ENCODE data around the gene TIMMDC1. TPM values are rescaled to one million over a fixed set of nuclear protein-coding genes. Genes with fewer than 3 reads are reported as not detected.

Gene TIMMDC1
- total and polyA plus RNA-seq, 10 of the 15 experiments (the other 5 are each of a cell fraction or from before 2014, with no cell fraction given), result 55.9 to 146 (median 72.1) TPM

DNA sequence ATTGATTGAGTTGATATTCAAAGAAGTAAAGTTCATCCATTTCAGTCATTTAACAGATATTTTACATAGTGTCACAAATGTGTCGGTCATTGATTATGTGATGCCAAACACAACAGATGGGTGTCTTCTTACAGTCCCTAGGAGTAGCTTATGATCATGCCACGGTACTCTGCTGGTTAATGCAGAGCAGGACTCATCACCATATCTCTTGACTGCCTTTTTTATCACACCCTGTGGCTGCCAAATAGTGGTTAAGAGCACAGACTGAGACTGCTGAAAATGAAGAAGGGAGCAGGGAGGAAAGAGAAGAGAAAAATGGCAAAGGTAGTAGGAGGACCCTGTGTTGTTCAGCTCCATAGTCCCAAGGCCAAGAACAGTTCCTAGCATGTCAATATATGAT lies 12.8 kb upstream of the TIMMDC1 start:
- no peak for FAIRE-seq
- POLR2A ChIA-PET, result interaction anchor here (0.6 kb wide), 1 partner anchor 13 kb away, joined by 4 read pairs; no protein-coding TSS in a partner anchor

More for the DNA sequence above, 12.8 kb upstream of the TIMMDC1 start:
- no peaks in the 10 kb centered on the region for H4K20me1 ChIP-seq (ENCODE audit: control insufficient read depth, insufficient read depth)
- H3K4me1 ChIP-seq (ENCODE audit: control insufficient read depth, insufficient read depth, low read length), result no peaks in the 10 kb centered on the region
- H3K4me3 ChIP-seq, result no peak overlapping the region
- ChIA-PET RAD21 (ENCODE audit: unreplicated experiment) (no interaction called here), CTCF (interaction anchor here (1.0 kb wide), 1 partner anchor 205 kb away, joined by 3 read pairs; no protein-coding TSS in a partner anchor), SMC1A (ENCODE audit: uncharacterized antibody, unreplicated experiment) (interaction anchor here (0.5 to 1.6 kb wide), 2 partner anchors 9 to 14 kb away, joined by 3 to 7 read pairs; no protein-coding TSS in a partner anchor)
- 79% methylated on average over 2 of the region's 2 CpGs for WGBS (ENCODE audit: insufficient coverage, insufficient replicate concordance, low lambda C conversion rate, missing lambda C conversion rate)
- ATAC-seq (no peak), DNase-seq (ENCODE audit: low read depth, low spot score) (no peak)
- H3K36me3 ChIP-seq (ENCODE audit: control insufficient read depth in 2 of 2, insufficient read depth in 2 of 2, low read length in 1 of 2), result peaks cover 4 to 23% of the 10 kb centered on the region in 2 experiments
- H3K9ac ChIP-seq (ENCODE audit: control insufficient read depth, insufficient read depth, low read length), result no peak overlapping the region
- intact Hi-C loops (cut with micrococcal nuclease; ENCODE audit: unreplicated experiment), result no loop called here
- no peak overlapping the region for H3K27ac ChIP-seq (ENCODE audit: control insufficient read depth, insufficient read depth)
- H3K9me3 ChIP-seq (replicated peaks; ENCODE audit: control insufficient read depth, insufficient read depth, low read length), result no peaks in the 10 kb centered on the region
- H2AFZ ChIP-seq (ENCODE audit: control insufficient read depth, low read depth, low read length), result no peak overlapping the region
- H3K79me2 ChIP-seq (ENCODE audit: control insufficient read depth, insufficient read depth, low read length), result no peaks in the 10 kb centered on the region
- no peak overlapping the region for H3K4me2 ChIP-seq (ENCODE audit: control insufficient read depth, insufficient read depth)
- in situ Hi-C loops (cut with MboI), result no loop called here
- TF ChIP-seq SPI1 (IDR thresholded peaks at IDR 0.05; ENCODE audit: borderline replicate concordance, insufficient read depth, low read depth, low read length), result no peak
- TF ChIP-seq, protein P1, sequence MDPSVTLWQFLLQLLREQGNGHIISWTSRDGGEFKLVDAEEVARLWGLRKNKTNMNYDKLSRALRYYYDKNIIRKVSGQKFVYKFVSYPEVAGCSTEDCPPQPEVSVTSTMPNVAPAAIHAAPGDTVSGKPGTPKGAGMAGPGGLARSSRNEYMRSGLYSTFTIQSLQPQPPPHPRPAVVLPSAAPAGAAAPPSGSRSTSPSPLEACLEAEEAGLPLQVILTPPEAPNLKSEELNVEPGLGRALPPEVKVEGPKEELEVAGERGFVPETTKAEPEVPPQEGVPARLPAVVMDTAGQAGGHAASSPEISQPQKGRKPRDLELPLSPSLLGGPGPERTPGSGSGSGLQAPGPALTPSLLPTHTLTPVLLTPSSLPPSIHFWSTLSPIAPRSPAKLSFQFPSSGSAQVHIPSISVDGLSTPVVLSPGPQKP (IDR thresholded peaks at IDR 0.05; ENCODE audit: low read depth, low read length), result no peak
- TF ChIP-seq, protein P2, sequence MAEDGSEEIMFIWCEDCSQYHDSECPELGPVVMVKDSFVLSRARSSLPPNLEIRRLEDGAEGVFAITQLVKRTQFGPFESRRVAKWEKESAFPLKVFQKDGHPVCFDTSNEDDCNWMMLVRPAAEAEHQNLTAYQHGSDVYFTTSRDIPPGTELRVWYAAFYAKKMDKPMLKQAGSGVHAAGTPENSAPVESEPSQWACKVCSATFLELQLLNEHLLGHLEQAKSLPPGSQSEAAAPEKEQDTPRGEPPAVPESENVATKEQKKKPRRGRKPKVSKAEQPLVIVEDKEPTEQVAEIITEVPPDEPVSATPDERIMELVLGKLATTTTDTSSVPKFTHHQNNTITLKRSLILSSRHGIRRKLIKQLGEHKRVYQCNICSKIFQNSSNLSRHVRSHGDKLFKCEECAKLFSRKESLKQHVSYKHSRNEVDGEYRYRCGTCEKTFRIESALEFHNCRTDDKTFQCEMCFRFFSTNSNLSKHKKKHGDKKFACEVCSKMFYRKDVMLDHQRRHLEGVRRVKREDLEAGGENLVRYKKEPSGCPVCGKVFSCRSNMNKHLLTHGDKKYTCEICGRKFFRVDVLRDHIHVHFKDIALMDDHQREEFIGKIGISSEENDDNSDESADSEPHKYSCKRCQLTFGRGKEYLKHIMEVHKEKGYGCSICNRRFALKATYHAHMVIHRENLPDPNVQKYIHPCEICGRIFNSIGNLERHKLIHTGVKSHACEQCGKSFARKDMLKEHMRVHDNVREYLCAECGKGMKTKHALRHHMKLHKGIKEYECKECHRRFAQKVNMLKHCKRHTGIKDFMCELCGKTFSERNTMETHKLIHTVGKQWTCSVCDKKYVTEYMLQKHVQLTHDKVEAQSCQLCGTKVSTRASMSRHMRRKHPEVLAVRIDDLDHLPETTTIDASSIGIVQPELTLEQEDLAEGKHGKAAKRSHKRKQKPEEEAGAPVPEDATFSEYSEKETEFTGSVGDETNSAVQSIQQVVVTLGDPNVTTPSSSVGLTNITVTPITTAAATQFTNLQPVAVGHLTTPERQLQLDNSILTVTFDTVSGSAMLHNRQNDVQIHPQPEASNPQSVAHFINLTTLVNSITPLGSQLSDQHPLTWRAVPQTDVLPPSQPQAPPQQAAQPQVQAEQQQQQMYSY (CRISPR knock-in tag; IDR thresholded peaks at IDR 0.05), result no peak
- TF ChIP-seq RCOR1 (conservative IDR thresholded peaks at IDR 0.05; ENCODE audit: low read depth, low read length), result no peak
- TF ChIP-seq TCF3 (IDR thresholded peaks at IDR 0.05; ENCODE audit: borderline replicate concordance, insufficient read depth, low read depth, low read length), result no peak
- no peak for TF ChIP-seq MEF2B (IDR thresholded peaks at IDR 0.05; ENCODE audit: partially characterized antibody, poor library complexity, severe bottlenecking)
- TF ChIP-seq ZNF274 (IDR thresholded peaks at IDR 0.05; ENCODE audit: insufficient read depth, insufficient read length), result no peak
- BruUV-seq (replicated peaks), result no TSS peak
- H3K27me3 ChIP-seq (replicated peaks in 1 of 2; ENCODE audit: control insufficient read depth in 2 of 2, insufficient read depth in 2 of 2, low read length in 1 of 2), result no peaks in the 10 kb centered on the region

Measured in GM12878 (cell line).